Ascending aorta (tissue), 2 donors: ENCODE data around the gene TBC1D8. TPM values are rescaled to one million over a fixed set of nuclear protein-coding genes. Genes with fewer than 3 reads are reported as not detected.

Source experiments
- DNase-seq, 2 donors: peaks; one replicate each; pipeline ENCODE4 v3.0.0-alpha.2; 2019; ENCODE audit warnings: low spot score in 2 of 2
- H3K27ac ChIP-seq, 2 donors: fragments of 200-600 bp; sonication (generic); one replicate each; pipeline ENCODE4 v1.5.1; 2016 to 2017; ENCODE audit warnings: mild to moderate bottlenecking in 1 of 2
- H3K27me3 ChIP-seq: fragments of 200-600 bp; sonication (generic); one replicate; pipeline ENCODE4 v1.5.1; 2017
- H3K36me3 ChIP-seq, 2 donors: fragments of 200-600 bp; sonication (generic); one replicate each; pipeline ENCODE4 v1.5.1; 2016
- H3K4me1 ChIP-seq, 2 donors: fragments of 200-600 bp; sonication (generic); one replicate each; pipeline ENCODE4 v1.5.1; 2016 to 2017; ENCODE audit warnings: mild to moderate bottlenecking in 1 of 2
- H3K4me3 ChIP-seq, 2 donors: fragments of 200-600 bp; sonication (generic); one replicate each; pipeline ENCODE4 v1.5.1; 2016 to 2017; ENCODE audit warnings: mild to moderate bottlenecking in 1 of 2
- H3K9me3 ChIP-seq, 2 donors: fragments of 200-600 bp; sonication (generic); one replicate each; pipeline ENCODE4 v1.5.1; 2016
- intact Hi-C: fragments of 100-400 bp; cut with DNase I; formaldehyde crosslinking; loops from one replicate; pipeline ENCODE4 v1.15.1; 2023
- total RNA-seq: library from RNA; depleted of rRNA; stranded (reverse); fragments of >200 nt; gene quantifications from one replicate; pipeline ENCODE4 v1.1.0, GENCODE V29; 2016
- TF ChIP-seq, protein P1 (sequence below), 3 experiments: fragments of 200-600 bp in 2 of 3; fragments of 450-650 bp in 1 of 3; sonication (generic) in 2 of 3; IDR thresholded peaks; one replicate each; pipeline ENCODE4 v1.5.1; 2016 to 2019; ENCODE audit warnings: antibody characterized with exemption in 3 of 3, mild to moderate bottlenecking in 1 of 3, moderate library complexity in 1 of 3

Gene TBC1D8
- total RNA-seq, 1 donor from 2014 or later, result 17.8 TPM

DNA sequence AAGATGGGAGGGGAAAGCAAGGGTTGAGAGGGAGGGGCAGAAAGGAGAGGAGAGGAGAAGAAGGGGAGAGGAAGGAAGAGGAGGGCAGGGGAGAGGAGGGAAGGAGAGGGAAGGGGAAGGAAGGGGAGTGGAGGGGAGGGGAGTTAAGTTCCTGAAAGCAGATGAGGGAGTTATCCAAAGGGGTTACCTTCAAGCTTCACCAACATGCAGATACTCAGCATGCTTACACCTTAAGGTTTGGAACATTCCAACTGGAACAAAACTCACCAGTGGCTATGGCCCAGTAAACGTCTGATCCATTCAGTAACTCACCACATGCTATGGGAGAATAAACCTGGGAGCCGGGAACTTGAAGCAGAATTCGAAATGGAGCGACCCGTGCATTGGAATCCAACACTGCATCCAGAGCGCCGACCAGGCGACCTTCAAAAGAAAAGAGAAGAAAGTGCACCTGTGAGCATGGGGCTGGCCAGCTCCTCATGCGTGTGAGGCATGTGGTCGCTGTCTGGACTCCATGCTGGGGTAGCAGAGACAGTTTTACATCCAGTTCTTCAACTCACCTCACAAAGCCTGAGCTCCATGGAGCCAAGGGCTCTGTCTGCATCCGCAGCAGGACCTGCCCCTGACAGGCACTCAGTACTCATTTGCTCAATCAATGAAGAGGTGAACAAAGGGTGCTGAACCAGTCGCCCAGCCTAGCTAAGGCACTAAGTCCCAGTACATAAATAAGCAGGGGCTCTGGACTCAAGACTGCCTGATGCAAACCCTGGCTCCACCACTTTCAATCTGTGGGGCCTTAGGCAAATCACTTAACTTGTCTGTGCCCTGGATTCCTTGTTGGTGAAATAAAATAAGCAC is 61.0 kb downstream of the TBC1D8 start:
- Histone ChIP-seq H3K4me1 (no peaks in the 10 kb centered on the region), H3K4me3 (no peak overlapping the region), H3K27ac (no peak overlapping the region), H3K36me3 (no peaks in the 10 kb centered on the region), H3K9me3 (no peaks in the 10 kb centered on the region), H3K27me3 (no peaks in the 10 kb centered on the region)
- intact Hi-C loops, result no loop called here
- TF ChIP-seq, protein P1, sequence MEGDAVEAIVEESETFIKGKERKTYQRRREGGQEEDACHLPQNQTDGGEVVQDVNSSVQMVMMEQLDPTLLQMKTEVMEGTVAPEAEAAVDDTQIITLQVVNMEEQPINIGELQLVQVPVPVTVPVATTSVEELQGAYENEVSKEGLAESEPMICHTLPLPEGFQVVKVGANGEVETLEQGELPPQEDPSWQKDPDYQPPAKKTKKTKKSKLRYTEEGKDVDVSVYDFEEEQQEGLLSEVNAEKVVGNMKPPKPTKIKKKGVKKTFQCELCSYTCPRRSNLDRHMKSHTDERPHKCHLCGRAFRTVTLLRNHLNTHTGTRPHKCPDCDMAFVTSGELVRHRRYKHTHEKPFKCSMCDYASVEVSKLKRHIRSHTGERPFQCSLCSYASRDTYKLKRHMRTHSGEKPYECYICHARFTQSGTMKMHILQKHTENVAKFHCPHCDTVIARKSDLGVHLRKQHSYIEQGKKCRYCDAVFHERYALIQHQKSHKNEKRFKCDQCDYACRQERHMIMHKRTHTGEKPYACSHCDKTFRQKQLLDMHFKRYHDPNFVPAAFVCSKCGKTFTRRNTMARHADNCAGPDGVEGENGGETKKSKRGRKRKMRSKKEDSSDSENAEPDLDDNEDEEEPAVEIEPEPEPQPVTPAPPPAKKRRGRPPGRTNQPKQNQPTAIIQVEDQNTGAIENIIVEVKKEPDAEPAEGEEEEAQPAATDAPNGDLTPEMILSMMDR (IDR thresholded peaks at IDR 0.05), result no peak
- no peak for DNase-seq

DNA sequence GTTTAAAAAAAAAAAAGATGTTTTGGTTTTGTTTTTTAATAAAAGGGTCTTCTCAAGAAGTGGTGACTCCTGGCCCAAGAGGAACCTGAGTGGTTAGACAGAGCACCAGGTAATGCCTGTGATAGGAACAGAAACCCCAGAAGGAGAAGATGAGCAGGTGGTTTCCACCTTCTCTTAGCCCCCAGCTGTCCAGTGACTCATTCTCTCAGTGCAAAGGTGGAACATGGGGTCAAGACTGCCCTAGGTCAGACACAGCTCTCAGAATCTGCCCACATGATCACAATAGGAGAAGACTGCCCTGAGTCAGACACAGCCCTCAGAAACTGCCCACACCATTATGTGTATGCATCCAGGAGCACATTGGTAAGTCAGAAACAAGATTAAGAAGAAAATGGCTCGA is 61.8 kb downstream of the TBC1D8 start:
- no peaks in the 10 kb centered on the region for H3K9me3 ChIP-seq
- TF ChIP-seq, protein P1 (IDR thresholded peaks at IDR 0.05), result no peak
- no peak for DNase-seq
- intact Hi-C loops, result no loop called here
- no peaks in the 10 kb centered on the region for H3K27me3 ChIP-seq
- no peak overlapping the region for H3K4me3 ChIP-seq
- H3K4me1 ChIP-seq, result no peaks in the 10 kb centered on the region
- H3K36me3 ChIP-seq, result no peaks in the 10 kb centered on the region
- H3K27ac ChIP-seq, result no peak overlapping the region

DNA sequence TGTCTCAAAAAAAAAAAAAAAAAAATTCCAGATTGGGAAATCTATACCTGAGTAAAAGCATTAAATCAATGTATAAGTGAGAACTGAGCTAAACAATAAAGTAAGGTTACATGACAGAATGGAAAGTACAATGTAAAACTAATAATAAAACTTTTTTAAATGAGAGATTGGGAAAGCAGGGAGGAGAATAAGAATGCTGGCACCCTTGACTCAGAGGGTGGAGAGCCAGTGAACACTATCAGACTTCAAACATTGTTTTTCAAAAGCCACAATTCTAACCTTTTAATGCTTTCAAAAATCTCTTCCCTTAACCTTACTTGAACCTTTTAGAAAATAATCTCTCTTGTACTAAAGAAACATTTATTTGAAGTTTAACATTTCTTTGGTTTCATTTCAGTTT is 63.5 kb downstream of the TBC1D8 start:
- no peaks in the 10 kb centered on the region for H3K9me3 ChIP-seq
- TF ChIP-seq, protein P1 (IDR thresholded peaks at IDR 0.05), result no peak
- H3K4me3 ChIP-seq, result no peak overlapping the region
- DNase-seq, result no peak
- H3K4me1 ChIP-seq, result no peaks in the 10 kb centered on the region
- no peaks in the 10 kb centered on the region for H3K36me3 ChIP-seq
- H3K27ac ChIP-seq, result no peak overlapping the region
- no peaks in the 10 kb centered on the region for H3K27me3 ChIP-seq
- intact Hi-C loops, result no loop called here

DNA sequence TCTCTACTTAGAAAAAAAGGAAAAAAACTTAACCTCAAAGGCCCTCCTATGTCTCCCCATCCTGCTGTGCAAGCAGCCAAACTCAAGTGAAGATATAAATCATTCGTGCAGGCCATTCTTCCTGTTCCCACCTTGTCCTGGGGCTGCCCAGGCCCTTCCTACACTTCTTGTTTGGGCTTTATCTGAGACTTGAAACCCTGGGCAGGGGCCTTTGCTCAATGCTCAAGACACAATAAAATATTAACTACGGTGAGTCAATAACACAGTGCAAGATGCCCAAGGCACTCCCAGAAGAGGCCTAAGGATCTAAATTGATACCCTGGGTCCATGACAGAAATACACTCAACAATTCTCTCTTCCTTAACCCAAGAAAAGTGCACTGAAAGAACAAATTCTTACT is 67.6 kb downstream of the TBC1D8 start:
- H3K9me3 ChIP-seq, result no peaks in the 10 kb centered on the region
- H3K27me3 ChIP-seq, result no peaks in the 10 kb centered on the region
- TF ChIP-seq, protein P1 (IDR thresholded peaks at IDR 0.05), result no peak
- H3K4me3 ChIP-seq, result no peak overlapping the region
- no peaks in the 10 kb centered on the region for H3K36me3 ChIP-seq
- H3K27ac ChIP-seq, result no peak overlapping the region
- H3K4me1 ChIP-seq, result no peaks in the 10 kb centered on the region
- intact Hi-C loops, result no loop called here
- no peak for DNase-seq

DNA sequence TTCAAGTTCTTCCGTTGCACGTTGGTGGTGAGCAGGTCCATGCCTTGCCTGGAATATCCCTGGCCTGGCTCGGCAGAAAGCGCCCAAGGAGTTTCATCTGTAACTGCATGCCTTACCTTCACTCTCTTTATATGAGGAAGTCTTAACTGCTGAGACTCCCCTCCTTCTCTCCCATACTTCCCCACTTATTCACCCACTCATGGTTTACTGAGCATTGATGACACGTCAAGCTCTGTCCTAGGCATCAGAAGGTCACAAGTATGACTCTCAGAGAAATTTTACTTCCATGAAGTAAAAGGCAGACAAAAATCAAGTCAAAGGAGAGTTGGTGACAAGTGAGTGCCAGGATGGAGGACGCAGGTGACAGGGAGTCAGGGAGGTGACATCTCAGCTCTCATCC is 68.2 kb downstream of the TBC1D8 start:
- intact Hi-C loops, result no loop called here
- no peaks in the 10 kb centered on the region for H3K27me3 ChIP-seq
- DNase-seq, result no peak
- no peaks in the 10 kb centered on the region for H3K9me3 ChIP-seq
- H3K4me1 ChIP-seq, result no peaks in the 10 kb centered on the region
- TF ChIP-seq, protein P1 (IDR thresholded peaks at IDR 0.05), result no peak
- H3K36me3 ChIP-seq, result no peaks in the 10 kb centered on the region
- no peak overlapping the region for H3K4me3 ChIP-seq
- no peak overlapping the region for H3K27ac ChIP-seq
